NCI-H2081 treated with DMSO at 0.1 percent for 48 hours (cell line): ENCODE data around the gene SLC9A9.
"Not testable (repeated sequence)": the region's sequence is repeated elsewhere in the genome, so short reads cannot be mapped to it uniquely, and the experiment has no call there.

Experiments used
- DNase-seq: peaks from one replicate; lab custom pipeline; 2025; lab: John Stamatoyannopoulos, UW

The SLC9A9 gene

DNA sequence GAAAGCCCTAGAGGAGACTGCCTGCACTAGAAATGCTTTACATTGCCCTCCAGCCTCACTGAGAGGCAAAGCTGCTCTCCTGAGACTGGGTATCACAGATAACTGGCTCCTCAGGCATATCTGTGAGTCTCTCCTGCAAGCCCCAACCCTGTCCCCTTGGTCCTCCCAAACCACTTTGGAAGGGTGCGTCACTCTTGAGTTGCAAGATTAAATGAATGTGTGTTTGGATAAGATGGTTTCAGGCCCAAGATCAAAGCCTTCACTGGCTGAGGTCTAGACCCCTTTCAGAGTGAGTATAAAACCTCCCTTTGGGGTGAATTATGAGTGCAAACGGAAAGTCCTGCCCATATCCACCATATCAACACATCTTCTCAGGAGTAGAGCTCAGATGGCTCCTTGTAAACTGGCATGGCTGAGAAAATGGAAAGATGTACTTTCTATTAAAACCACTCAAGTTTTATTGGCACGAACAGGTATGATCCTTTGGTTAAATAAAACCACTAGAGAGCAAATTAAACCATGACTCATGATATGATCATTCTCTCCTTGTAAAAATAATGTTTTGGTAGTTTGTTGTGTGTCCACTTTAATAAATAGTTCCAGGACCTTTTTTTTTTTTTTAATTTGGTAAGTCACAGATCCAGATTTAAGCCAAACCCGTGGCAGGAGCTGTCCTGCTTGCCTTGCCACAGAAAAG lies 564.7 kb downstream of the SLC9A9 start:
- no peak for DNase-seq

DNA sequence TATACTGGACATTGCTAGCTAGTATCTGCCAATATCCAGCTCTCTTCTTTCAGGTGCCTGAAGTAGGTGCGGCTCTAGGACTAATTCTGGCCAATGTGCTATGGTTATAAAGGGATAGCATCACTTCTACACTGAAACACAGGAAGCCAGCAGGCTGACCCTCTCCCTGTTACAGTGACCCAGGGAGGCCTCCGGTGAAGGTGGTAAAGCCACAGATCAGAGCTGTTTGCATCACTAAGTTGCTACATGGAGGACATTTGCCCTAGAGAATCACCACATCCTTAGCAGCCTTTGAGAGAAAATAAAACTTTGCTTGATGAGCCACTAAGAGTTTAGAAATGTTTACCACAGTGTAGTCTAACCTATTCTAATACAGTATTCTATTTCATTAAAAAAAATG lies 567.3 kb downstream of the SLC9A9 start:
- DNase-seq: no peak

DNA sequence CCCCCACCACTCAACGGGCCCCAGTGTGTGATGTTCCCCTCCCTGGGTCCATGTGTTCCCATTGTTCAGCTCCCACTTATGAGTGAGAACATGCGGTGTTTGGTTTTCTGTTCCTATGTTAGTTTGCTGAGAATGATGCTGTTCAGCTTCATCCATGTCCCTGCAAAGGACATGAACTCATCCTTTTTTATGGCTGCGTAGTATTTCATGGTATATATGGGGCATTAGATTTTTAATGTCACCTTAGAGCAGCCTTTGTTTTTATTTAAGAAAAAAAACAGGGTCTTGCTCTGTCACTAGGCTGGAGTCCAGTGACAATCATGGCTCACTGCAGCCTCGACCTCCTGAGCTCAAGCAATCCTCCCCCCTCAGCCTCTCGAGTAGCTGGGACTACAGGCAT lies 568.7 kb downstream of the SLC9A9 start:
- DNase-seq: not testable (repeated sequence)

DNA sequence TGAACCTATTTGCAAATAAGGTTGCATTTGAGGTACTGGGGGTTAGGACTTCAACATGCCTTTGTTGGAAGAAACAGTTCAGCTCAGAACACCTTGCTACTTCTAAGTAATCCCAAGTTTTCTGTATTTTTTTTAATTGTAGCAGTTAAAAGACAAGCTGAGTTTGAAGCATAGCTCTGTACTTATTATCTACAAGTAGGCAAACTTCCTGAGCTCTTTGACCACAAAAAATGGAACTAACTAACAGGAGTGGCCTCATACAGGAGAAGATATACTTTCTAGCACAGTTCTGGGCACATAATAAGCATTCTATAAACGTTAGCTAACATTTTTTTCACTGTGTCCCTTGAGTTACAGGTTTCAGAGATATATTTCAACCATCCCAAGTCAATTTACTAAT lies 569.5 kb downstream of the SLC9A9 start:
- no peak for DNase-seq

DNA sequence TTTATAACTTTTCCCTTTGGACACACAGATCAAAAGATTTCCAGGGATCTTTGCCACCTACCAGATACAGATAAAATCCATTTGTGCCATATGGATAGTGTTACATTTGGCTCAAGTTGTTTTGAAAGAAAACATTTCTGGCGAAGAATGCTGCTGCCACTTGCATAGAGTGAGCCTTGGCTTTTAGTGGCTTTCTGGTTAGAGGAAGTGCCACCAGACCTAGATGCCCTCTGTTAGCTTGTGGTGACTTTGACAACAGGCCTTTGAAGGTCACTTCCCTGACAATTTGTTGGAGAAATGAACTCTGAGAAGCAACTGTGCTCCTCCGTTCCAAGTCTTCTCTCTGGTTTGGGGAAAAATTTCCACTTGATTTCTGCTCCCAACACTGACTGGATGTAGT lies 570.7 kb downstream of the SLC9A9 start:
- no peak for DNase-seq

DNA sequence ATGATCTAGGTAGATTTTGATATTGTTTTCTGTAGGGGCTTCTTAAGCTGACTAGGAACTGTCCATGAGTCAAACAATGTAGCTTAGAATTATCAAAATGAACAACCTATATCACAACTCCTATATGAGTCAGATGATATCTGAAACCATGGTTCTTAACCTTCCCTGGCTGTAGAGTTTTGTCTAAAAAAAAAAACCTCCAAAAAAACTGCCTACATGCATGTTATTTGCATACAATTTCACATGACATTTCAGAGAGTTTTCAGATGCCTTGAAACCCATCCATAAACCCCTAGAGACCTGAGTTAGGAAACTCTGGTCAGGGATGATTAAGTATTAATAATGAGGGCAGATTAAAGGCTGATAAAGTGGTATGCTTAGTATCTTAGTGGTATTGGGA lies 571.7 kb downstream of the SLC9A9 start:
- no peak for DNase-seq

DNA sequence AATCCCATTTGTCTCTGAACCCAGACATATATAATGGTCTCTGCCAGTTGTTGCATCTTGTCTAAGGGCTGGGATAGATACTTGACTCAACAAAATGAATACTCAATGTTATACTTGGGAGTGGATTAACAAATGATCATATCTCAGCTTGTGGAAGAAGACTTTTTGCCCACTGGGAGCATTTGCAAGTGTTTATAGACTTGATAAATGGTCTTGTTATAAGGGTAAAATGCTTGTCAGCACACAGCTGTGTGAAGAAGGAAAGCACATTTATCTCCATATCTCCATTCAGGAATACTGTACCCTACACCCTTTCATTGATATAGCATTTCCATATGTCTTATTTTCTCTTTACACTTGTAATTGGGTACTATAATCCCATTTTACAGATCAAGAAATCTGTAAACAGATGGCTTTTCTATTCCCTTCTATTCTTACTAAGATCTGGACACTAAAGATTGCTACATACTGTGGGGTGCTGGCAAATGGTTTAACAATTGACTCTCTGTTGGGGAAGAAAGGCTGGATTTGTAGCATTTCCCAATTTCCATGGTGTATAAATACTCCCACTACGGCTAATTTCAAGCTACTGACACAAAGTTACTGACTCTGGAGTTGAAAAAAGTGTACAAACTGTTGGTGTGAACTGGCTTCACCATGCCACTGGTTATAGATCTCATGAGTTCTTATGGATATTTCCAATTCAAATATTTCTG lies 574.1 kb downstream of the SLC9A9 start:
- DNase-seq: no peak

DNA sequence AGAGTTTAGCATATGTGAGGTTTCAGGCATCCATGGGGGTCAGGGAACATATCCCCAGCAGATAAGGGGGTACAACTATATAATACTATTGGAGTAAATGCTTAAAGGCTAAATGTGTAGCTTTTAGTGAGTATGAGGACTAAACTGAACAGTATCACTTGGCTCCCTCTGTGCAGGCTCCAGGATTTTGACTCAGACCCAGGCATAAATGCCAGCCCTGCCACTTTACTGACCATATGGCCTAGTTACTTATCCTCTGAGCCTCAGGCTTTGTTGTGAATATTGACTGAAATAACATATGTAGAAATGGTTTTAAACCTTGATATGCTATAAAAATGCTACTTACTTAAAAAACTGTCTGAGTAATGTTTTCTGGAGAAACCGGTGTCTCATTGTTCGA lies 577.1 kb downstream of the SLC9A9 start:
- no peak for DNase-seq

DNA sequence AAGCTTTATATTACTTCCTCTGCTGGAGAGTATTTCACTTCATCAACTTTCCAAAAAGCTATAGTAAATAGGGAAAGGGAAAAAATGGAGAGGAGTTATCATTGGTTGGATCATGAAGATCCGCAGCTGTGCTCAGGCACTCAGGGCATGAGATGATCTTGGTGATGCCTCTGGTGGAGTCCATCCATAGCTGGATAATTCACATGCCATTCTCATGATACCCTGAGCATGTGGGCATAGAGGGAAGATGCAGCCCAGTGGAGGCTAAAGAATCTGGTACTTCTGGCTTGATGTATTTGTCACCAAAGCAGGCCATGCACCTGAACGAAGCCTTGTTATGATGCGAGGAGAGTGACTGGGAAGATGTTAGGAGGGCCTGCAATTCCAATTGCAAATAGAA lies 578.5 kb downstream of the SLC9A9 start:
- DNase-seq: no peak

DNA sequence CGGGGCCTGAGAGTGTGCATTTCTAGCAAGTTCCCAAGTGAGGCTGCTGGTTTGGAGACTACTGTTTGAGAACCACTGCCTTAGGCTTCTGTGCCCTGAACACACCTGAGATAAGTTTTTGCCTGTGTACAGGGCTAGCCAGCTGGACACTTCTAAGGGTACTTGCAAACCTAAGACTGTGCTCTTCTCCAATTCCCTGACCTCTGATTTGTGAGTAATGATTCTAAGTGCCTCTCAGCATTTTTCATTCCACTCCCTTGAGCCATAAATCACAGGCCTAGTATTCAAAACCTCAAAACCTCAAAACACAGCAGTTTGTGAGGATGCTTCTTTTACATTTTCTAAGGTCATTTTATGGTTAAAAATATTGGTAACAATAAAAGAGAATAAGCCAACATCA lies 580.3 kb downstream of the SLC9A9 start:
- DNase-seq: no peak

DNA sequence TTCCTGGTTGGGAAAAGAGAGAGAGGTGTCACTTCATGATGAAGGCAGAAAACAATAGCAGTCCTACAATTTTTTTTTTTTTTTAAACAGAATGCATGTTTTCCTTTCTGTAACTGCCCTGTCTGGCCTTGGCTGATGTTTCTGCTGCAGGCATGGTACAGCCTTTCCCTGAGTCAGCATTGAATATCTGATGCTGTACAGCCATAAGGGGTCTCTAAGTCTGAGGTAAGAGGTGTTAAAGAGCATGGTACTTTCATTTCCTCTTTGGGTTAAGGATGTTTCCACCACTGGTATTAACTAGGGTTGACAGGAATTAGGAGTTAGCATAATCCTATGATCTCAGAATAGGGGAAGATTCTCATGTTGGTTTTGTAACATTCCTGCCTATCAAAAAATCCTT lies 581.3 kb downstream of the SLC9A9 start:
- DNase-seq: no peak

DNA sequence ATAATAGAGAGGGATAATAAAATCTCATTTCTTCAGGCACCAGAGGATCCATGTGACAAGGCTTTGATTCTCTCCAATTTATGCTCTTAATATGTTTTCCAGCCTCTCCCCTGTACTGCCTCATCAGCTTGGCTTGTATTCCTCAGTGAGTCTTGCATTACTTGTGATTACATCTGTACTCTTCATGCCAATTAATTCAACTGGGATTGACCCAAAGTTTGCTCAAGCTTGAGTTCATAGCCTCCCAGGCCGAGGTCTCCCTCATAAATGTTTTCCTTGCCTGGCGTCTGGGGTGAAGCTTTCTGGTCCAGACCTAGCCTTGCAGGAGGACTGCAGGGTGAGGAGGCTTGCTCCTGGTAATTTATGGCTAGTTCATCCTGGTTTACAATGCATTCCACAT lies 581.8 kb downstream of the SLC9A9 start:
- DNase-seq: no peak

DNA sequence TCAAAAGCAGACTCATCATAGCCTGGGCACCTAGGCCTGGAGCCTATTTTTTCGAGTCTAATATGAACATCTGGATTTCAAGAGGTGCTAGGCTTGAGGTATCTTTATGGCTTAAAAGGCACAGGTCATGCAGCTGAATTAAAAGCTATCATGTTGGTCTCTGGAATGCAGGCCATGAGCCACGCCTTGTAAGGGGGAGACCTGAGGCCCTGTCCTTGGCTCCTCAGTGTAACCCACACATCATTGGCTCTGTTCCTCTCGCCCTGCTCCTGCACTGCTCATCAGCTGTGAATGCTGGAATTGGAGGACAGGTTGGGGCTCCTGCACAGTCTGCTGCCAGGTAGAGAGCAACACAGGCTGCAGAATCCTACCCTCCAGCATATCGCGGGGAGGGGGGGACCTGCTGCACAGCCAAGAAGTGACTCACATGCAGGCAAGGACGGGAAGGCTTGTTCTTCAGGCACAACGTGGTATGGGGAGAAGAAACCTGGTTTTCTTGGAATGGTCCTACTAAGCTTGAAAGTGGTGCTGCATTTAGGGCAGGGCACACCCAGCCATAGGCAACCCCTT lies 582.7 kb downstream of the SLC9A9 start:
- no peak for DNase-seq

DNA sequence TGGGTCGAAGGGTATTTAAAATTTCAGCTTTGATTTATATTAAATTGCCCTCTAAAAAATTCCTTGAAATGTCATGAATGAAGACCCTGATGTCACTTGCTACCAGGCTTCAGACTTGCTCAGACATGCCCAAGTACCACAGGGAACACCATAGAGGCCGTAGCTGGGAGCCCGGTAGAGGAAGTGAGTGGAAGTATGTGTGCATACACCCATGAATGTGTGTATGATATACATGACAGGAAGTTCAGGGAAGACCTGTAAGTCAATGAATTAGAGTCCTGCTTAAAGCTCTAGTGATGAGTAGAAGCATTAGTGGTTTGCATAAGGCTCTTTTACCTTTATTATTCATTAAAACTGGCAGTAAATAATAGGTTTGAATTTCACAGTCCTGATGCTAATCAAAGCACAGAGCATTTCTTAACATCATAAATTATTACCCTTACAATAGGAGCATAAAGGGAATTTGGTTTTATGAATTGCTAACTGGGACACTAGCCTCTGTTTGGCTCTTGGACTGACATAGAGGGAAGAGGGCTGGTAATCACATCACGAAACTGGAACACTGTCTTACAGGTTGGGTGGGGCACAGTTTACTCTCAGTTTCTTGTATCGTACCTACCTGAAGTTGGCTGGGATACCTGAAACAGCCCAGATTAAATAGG lies 584.3 kb downstream of the SLC9A9 start:
- no peak for DNase-seq

DNA sequence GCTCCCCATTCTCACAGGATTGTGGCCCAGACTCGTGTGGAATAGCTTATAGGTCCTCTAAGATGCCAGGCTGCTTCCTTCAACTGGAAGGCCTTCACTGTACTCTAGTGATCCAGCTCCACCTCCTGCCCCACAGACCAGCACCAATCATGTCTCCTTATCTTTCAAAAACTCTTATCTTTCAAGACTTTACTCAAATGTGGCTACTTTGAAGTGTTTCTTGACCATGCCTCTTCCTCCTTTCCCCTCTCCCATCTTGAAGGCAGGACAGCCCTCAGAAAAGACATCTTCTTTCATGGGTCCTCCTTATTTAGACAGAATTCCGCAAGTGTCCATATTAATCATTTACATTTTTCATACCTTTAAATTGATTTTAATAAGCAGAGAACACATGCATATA lies 586.4 kb downstream of the SLC9A9 start:
- no peak for DNase-seq

DNA sequence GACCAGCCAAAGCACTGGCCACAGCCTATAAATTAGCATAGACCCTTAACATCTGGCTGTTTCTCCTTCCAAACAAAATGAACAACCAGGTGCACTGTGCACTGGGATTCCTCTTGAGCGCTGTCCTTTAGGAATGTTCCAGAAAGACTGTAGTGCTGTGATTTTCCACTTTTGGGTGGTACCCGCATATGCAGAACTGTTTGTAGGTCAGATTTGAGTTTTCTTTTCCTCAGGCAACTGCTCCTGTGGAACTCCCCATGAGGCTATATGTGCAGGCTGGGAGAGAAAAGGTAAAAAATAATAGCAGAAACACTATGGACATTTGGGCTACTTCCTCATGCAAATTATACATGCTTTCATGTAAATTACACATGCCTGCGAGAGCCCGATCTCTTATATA lies 589.6 kb downstream of the SLC9A9 start:
- no peak for DNase-seq

DNA sequence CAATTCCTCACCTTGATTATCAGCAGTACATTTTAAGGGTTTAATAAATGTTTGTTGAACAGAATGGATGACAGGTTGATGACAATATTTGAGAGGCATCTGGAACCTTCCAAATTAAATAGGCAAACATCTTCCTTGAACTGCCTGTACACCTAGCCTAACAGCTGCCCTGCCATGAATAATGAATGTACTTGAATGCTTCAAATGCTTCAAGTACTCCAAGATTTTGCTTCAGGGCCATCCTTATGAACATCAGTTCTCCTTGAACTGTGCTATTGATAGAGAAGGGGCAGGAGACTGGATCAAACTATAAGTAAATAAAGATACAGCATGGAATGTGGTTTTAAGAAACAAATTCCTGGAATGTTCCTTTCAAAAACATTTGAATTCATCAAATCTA lies 591.9 kb downstream of the SLC9A9 start:
- no peak for DNase-seq

DNA sequence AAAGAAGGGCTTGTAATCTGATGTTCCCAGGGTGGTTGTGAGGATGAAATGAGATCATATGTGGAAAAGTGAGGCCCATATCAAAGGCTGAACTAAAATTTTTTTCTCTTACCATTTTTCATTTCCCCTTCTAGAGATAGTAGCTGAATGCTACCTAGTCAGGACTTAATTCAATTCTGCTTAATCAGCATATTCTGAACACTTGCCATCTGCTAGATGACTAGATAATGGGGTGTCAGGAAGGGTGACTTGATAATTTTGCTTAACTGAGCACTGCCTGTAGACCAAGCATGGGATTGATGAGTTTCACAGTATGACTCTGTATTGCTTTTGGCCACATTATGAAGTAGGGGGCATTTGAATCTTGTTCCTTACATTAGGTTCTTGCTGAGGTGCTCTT lies 592.5 kb downstream of the SLC9A9 start:
- no peak for DNase-seq

DNA sequence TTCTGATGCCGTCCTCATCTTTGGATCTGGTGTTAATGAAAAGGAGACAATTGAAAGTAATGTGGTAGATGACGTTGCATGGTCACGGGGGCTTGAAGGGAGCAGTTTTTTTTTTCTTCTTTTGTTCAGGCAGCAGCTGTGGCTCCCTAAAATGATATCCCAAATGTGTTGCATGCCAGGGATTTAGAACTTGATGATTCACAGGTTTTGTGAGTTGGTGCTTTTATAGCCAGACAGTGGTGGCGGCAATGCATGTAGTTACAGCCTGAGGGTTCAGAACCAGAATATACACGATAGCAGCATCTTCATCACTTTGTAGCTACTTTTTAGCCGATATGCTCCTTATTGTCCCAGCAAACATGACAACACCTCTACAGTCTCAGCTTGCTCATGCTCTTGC lies 595.3 kb downstream of the SLC9A9 start:
- no peak for DNase-seq

DNA sequence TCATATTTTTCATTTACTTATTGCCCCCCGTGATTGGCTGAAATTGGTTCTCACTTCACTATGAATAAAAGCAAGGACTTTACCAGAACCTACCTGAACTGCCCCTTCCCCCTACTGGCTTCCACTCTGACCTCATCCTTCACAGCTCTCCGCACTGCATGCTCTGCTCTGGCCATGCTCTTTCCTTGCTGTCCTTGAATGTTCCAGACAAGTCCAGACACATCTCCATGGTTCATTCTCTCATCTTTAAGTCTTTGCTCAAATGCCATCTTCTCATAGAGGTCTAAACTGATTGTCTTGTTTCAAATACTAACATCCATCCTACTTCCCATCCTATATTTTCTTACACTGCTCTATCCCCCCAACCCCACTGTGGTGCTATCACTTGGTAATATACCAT lies 599.3 kb downstream of the SLC9A9 start:
- DNase-seq: no peak

DNA sequence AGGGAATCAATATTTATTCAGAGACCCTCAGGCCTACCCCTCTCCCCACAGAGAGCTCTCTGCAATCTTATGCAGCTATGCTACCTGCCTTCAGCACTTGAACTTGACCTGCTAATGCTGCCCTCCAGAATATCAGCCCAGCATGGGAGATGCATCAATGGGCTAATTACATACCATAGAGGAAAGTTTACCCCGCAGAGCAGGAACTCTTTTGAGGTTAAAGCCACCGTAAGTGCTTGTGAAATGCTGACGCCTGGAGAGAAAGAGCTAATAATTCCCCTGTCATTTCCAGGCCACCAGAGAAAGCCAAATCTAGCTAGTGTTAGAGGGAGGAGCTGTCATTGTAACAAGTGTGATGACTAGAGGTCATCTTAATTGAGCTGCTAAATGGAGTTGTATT lies 601.2 kb downstream of the SLC9A9 start:
- DNase-seq: no peak

DNA sequence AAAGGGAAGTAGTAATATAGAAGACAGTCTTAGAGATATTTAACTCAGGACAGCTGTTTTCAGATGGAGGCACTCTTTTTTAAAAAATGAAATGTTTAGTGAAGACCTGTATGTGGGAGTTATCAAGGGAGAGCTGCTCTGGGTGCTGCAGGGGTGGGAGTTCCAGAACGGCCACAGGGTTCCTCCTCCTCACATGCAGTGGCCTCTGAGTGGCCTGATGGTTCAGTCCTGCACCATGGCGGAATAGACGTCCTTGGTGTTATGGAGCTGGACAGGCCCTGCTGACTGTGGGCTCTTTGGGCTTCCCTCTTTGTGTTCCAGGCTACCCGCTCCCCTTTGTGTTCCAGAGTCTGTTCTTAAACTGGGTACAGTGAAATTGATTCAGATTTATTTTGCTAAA lies 602.6 kb downstream of the SLC9A9 start:
- DNase-seq: no peak

DNA sequence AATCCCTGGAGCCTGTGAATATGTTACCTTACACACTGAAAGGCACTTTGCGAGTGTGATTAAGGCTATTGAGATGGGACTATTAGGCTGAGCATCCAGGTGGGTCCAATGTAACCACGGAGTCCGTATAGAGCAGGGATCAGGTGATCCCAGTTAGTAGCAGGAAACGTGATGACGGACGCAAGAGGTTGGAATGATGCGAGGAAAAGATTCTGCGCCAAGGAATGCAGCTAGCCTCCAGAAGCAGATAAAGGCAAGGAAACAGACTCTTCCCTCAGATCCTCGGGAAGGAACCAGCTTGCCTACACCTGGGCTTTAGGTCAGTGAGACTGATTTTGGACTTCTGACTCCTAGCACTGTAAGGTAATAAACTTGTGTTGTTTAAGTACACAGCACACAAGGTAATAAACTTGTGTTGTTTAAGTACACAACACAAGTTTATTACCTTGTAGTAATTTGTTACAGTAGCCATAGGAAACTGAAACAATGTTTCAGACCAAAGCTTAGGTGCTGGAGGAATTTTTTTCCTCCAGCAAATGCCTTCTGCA lies 603.7 kb downstream of the SLC9A9 start:
- DNase-seq: no peak
